GM21360 (cell line): Measurements from ENCODE around the gene VENTX.

Experiments
- ATAC-seq: cut with Tn5 transposase; IDR thresholded peaks from one replicate; pipeline ENCODE4 v1.9.1; 2021; ENCODE audit warnings: mild to moderate bottlenecking, moderate library complexity; ENCODE audit not compliant: unreplicated experiment

Gene VENTX

DNA sequence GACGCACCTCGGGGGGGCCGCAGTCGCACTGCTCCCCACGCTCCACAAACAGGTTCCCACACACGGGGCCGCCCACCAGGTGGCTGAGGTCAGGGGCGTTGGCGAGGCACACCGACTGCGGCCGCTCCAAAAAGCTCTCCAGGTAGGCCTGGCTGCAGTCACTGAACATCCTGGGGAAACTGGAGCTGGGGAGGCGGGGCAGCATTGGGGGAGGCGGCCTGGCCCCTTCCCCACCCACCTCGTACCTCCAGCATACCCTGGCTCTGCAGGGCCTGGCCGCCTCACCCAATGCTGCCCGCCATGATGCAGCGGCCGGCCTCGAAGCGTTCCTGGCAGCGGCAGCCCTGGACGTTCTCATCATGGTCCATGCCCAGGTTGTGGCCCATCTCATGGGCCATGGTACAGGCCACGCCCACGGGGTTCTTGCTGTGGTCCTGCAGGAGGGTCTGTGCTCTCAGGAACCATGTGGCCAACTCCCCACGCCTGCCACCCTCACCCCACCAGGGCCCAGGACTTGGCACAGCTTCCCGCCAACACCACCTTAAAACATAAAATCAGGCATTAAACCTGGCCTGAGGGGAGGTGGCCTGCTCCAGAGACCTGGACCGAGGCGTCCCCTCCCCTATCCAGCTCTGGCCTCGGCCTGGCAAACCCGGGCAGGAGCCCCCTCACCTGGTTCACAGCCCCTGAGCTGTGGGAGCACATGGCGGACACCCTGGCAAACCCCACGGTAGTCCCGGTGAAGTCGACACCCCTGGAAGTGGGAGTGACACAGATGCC, 34.1 kb downstream of the VENTX start:
- no peak for ATAC-seq

- ATAC-seq: no peak
Observed at GRCh38 chr10:133272301-133272963, 34.8 kb downstream of the VENTX start.

GRCh38 chr10:133272964-133273420, 35.3 kb downstream of the VENTX start:
- ATAC-seq: no peak

DNA sequence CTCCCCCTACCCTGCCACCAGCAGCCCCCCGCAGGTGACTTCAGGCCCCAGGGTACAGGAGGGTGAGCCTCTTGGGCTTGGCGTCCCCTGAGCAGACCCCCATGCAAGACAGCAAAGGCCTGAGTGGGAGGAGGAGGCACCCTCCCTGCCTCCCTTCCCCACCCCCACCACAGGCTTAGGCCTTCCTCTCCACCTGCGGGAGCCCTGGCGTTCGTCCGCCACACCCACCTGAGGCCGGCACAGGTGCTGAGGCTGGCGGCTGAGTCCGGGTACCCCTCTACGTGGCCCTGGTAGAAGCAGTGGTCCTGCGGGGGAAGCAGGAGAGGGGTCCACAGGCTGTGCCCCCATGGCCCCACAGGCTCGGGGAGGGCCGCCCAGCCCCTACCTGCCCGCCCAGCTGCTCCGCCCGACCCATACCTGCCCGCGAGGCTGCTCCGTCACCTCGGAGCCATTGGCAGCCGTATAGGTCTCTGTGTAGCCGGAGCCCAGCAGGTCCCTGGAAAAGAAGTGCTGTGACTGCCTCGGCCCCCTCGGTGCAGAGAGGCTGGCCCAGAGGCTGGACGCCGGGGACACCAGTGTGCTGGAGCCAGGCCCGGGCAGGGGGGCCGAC, 36.0 kb downstream of the VENTX start:
- ATAC-seq: no peak

DNA sequence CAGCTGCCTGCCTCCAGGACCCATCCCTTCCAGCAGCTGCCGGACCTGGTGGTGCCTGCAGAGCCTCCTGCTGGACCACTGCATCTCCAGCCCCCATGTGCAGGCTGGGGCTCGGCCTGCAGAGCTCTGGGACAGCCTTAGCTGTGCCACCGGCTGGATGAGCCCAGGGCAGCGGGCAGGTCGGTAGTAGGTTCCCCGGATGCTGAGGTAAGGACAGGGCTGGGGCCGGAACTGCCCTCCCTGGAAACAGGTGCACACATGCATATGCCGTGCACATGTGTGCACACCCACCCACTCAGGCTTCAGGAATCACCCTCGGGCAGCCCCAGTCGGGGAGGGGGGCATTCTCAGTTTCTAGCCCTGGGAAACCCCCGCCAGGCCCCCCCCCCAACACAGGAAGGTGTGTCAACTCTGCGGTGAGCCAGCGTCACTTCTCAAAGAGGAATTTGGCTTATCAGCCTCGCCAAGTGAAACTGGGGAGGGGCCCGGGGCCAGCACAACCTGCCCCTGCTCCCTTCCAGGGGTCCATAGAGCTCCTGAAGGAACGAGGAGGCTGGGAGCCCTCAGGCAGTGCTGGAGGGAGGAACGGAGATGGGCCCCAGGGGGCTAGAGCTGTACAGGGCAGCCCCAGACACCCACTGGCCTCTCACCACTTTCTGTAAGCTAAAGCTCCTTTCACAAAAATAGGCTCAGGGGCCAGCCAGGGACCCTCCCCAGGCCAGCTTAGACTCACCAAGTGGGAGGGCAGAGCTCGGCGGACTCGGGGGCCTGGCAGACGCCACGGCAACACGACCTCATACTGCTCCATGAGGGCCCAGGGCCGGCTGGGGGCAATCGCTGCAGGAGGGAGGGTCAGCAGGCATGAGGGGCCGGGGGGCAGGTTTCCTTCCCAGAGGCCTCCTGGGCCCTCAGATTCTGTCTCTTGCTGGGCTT, 37.4 kb downstream of the VENTX start:
- peak; percentile 47 for ATAC-seq

DNA sequence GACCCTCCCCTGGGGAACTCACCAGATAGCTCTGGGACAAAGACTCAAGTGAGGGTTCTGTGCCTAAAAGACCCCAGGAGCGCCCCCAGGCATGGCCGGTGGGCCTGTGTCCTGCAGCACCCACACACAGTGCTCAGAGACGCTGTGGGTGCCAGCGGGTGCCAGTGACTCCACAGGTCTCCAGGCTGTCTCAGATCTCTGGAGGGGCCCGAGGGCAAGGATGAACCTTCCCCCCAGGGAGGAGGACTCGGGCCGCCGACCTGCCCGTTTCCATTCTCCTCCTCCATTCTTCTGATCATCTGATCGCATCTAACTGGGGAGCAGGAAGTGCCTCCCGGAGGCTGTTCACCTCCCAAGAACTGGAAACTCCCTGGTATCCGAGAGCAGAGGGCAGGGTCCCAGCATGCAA, 38.0 kb downstream of the VENTX start:
- peak; percentile 40 for ATAC-seq

- no peak for ATAC-seq
Observed at GRCh38 chr10:133276100-133276434, 38.4 kb downstream of the VENTX start.

- peak; percentile 43 for ATAC-seq
Observed at GRCh38 chr10:133276435-133277201, 39.0 kb downstream of the VENTX start, which contains the start of gene ADAM8. Gene ADAM8, minus strand, starts transcription at chr10:133276868. Its CDS starts 51 bp downstream, at chr10:133276817.

GRCh38 chr10:133277277-133277992, 39.8 kb downstream of the VENTX start:
- ATAC-seq: no peak

GRCh38 chr10:133277993-133278576, 40.4 kb downstream of the VENTX start:
- no peak for ATAC-seq

- ATAC-seq: no peak
Observed at GRCh38 chr10:133278577-133279265, 41.1 kb downstream of the VENTX start.

GRCh38 chr10:133279326-133280226, 41.9 kb downstream of the VENTX start:
- no peak for ATAC-seq

GRCh38 chr10:133280391-133281059, 42.9 kb downstream of the VENTX start:
- ATAC-seq: no peak

DNA sequence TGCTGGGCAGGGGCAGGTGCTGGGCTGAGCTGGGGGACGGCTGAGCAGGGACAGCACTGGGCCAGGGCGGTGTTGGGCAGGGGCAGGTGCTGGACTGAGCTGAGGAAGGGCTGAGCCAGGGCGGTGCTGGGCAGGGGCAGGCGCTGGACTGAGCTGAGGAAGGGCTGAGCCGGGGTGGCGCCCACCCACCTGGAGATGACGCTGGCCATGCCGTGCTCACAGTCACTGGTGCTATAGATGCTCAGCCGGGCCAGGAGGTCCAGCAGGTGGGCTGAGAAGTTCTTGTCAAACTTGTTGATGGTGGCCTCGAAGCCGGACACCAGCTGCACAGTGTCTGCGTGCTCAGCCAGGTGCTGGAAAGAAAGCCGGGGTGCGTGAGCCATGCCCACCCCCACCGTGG, 43.4 kb downstream of the VENTX start:
- ATAC-seq: no peak

DNA sequence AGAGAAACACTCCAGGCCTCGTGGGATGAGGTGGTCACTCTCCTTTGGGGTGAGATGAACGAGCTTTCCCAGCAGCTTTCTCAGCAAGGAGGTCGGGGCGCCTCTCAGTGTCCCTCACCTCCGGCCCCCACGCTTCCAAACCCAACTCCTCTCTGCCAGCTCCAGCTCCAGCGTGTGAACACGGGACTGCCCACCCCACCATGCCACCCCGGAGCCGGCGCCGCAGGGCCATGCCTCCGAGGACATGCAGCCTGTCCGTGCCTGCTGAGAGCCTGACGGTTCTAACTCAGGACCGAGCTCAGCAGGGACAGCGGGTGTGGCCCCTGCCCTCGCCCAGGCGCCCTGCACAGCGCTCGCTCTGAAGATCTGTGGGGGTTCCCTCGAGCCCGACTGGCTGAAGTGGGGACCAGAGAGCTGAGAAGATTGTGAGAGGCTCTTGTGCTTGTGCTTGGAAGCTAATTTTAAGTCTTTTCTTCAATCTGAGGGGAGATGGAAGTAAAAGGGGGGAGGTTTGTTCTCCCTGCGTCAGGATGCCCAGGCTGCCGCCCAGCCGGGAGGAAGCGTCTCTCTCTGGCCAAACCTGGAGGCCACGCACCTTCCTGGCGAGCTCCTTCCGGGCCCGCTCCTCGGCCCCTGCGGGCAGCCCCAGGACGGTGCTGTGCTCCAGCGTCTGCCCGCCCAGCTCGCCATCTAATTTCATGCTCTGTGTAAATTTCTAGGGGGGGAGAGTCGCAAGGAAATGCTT, 44.1 kb downstream of the VENTX start:
- ATAC-seq: no peak

DNA sequence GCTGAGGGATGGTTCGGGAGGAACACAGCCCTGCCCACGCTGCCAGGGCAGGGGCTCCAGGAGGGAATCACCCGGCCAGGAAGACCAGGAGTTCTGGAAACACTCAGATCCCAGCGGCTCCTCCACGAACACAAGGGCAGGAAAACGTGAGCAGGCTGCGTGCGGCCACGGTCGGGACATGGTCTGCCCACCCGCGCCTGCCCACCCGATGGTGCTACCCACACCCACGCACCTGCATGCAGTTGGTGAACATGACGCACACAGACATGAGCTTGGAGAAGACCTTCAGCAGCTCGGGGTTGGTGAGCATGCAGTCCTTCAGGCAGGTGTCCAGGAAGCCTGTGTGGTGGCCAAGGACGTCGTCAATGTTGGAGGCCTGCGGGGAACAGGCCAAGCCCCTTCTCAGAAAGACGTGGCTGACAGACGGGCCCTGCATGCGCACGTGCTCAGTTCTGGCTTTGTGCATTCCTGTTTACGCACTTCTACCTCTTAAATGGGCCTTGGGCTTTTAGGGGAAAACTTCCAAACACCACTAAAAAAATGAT, 45.3 kb downstream of the VENTX start:
- no peak for ATAC-seq
